NOMO-1 (cell line): Measurements from ENCODE around the gene PTPRA.
A peak's percentile ranks its signal among the peaks of the same experiment; 100 is the strongest.
"Not testable (repeated sequence)": the region's sequence is repeated elsewhere in the genome, so short reads cannot be mapped to it uniquely, and the experiment has no call there.

Experiments
- DNase-seq, 2 experiments: peaks; one replicate each; lab custom pipeline; 2025; ENCODE audit not compliant: unreplicated experiment in 2 of 2; lab: John Stamatoyannopoulos, UW

Gene PTPRA, protein sequence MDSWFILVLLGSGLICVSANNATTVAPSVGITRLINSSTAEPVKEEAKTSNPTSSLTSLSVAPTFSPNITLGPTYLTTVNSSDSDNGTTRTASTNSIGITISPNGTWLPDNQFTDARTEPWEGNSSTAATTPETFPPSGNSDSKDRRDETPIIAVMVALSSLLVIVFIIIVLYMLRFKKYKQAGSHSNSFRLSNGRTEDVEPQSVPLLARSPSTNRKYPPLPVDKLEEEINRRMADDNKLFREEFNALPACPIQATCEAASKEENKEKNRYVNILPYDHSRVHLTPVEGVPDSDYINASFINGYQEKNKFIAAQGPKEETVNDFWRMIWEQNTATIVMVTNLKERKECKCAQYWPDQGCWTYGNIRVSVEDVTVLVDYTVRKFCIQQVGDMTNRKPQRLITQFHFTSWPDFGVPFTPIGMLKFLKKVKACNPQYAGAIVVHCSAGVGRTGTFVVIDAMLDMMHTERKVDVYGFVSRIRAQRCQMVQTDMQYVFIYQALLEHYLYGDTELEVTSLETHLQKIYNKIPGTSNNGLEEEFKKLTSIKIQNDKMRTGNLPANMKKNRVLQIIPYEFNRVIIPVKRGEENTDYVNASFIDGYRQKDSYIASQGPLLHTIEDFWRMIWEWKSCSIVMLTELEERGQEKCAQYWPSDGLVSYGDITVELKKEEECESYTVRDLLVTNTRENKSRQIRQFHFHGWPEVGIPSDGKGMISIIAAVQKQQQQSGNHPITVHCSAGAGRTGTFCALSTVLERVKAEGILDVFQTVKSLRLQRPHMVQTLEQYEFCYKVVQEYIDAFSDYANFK

DNA sequence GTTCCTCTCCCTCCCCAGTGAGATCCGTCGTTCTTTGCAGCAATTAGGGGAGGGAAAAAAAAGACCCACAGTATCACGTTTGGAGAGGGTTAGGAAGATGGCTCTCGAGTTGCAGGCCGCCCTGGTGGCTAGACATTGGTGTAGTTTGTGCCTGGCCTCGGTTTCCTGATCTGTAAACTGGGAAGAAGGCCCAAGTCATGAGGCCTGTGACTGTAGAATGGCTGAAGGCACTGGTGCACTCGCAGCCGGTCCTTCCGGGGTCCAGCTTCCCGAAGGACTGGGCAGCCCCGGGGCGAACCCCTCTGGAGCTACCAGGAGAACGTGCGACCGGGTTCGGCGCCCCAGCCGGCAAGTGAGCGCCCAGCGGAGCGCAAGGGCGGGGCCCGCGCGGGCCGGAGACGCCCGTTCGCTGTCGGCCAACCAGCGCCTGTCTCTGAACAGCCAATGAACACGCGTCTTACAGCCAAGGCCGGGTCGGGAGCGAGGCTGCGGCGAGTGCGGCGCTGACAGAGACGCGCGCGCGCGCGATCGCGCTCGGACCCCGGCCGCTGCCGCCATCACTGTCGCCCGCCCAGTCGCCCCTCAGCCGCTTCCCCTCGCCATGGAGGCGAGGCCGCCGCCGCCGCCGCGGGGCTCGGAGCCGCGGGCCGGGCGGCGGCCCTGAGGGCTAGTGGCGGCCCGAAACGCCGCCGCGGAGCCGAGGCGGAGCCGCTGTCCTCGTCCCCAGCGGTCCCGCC lies at the start of gene PTPRA:
Gene PTPRA, plus strand, starts transcription at position 472 of the 737 bp plus-strand sequence. CDS start 90,797 bp downstream, outside the sequence.
- DNase-seq, result peak; percentile 82 to 90

DNA sequence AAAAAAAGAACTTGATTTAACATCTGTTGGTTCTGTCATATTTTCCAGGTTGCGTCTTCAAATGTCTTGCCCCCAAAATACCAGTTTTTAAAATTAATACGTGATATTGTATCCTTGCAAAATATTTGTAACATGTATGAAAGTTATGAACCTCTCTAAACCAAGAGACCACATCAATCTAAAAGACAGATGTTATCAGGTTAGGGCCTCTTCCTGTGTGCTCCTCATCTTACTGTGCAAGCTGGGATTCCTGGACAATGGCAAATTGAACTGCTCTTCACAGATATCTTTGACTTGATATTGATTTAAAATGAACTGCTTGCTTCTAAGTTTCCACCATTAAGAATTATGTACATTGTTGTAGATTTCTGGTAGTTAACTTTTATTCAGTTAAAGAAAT lies 47.5 kb upstream of the PTPRA start:
- no peak for DNase-seq

DNA sequence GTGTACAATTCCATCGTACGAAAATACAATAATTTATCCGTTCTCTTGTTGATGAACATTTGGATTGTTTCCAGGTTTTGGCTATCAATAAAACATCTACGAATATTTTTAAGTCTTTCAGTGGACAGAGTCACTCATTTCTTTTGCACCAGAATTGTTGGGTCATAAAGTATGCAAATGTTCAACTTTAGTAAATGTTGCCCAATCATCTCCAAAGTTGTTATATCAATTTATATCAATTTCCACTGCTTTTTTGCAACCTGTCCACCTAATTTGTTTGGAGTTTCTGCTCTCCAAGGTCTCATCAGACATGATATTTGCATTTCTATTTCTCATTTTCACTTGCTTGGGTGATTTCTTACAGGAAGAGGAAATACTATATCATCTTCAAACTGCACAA lies 46.6 kb upstream of the PTPRA start:
- DNase-seq, result no peak

DNA sequence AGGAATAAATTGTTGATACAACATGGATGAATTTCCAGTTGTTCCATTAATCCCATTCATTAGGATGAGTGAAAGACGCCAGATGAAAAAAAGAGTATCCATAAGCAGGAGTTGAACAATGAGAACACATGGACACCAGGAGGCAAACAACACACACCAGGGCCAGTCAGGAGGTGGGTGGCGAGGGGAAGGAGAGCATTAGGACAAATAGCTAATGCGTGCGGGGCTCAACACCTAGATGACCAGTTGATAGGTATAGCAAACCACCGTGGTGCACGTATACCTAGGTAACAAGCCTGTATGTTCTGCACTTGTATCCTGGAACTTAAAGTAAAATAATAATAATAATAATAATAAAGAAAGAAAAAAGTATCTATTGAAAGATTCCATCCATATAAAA lies 43.9 kb upstream of the PTPRA start:
- no peak for DNase-seq

DNA sequence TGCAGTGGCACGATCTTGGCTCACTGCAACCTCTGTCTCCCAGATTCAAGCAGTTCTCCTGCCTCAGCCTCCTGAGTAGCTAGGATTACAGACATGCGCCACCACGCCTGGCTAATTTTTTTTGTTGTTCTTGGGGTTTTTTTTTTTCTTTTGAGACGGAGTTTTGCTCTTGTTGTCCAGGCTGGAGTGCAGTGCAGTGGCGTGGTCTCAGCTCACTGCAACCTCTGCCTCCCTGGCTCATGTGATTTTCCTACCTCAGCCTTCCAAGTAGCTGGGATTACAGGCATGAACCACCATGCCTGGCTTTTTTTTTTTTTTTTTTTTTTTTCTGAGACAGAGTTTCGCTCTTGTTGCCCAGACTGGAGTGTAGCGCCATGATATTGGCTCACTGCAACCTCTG lies 42.1 kb upstream of the PTPRA start:
- DNase-seq, result not testable (repeated sequence)

DNA sequence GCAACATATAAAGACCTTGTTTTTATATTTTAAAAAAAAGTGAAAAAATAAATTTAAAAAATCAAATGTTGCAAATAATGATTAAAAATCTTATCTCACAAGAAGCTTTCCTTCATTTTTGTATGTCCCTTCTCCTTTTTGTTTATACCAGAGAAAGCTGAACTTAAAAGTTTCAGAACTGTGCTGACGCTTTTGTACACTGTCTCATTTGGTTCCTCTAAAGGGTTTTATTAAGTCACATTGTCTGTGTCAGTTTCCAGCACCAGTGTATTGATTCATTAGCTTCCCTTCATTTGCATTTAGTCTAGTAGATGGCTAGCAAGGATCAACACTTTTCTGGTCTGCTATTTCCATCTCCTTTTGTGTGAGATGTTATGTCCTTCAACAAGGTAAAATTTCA lies 39.5 kb upstream of the PTPRA start:
- DNase-seq, result no peak

DNA sequence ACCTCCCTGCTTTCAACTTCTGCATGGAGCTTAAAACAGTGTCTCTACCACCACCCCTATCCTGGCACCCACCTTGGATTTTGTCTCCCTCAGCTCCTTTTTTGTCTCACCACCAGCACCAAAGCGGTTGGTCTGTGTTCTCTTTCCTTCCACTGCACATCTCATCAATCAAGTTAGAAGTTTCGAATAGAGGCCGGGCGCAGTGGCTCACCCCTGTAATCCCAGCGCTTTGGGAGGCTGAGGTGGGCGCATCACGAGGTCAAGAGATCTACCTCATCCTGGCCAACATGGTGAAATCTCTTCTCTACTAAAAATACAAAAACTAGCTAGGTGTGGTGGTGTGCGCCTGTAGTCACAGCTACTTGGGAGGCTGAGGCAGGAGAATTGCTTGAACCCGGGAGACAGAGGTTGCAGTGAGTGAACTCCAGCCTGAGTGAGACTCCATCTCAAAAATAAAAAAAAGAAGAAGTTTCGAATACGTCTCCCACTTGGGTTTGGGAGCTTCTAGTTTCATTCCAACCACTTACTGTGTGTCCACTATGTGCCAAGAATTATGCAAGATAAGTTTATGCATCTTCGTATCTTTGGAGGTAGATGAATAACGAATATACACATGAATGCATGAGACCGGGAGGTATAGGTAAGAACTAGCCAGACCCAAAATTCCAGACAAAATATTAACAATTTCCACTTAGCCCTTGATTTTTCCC lies 38.7 kb upstream of the PTPRA start:
- DNase-seq, result no peak

DNA sequence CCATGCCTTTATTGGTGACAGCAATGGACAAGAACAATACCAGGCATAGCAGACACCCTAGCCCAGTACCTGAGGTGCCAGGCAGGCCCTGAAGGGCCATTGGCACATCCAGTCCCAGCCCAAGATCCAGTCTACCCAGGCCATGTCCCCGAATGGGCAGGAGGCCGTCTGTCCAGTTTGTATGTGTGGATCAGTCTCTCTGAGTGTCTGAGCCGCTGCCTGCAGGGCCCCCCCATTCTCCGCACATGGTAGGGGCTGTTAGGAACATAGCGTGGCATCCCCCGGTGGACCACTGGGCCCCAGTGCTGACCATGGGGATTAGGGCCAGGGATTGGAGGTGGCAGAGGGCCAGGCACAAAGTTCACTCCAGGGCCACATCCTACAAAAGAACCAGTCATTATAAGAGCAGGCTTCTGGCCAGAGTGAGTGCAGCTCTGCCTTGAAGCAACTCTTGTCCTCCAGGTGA lies 37.9 kb upstream of the PTPRA start:
- DNase-seq, result no peak

DNA sequence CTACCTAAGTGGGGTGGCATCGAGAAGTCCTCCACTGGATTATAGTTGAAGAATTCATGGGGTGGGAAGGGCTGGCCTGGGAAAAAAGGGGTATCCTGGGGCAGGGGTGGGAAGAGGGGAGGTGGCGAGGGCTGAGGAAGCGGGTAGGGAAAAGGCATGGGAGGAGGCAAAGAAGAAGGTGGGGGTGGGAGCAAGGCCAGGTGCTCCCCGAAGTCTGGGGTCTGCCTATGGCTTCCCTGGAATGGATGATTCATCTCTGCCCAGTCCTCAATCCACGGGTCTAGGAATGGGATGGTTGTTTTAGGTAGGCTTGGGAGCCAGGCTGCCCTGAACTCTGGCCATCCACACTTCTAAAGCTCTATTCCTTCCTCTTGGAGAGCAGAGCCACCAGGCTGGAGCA lies 37.2 kb upstream of the PTPRA start:
- DNase-seq, result no peak

DNA sequence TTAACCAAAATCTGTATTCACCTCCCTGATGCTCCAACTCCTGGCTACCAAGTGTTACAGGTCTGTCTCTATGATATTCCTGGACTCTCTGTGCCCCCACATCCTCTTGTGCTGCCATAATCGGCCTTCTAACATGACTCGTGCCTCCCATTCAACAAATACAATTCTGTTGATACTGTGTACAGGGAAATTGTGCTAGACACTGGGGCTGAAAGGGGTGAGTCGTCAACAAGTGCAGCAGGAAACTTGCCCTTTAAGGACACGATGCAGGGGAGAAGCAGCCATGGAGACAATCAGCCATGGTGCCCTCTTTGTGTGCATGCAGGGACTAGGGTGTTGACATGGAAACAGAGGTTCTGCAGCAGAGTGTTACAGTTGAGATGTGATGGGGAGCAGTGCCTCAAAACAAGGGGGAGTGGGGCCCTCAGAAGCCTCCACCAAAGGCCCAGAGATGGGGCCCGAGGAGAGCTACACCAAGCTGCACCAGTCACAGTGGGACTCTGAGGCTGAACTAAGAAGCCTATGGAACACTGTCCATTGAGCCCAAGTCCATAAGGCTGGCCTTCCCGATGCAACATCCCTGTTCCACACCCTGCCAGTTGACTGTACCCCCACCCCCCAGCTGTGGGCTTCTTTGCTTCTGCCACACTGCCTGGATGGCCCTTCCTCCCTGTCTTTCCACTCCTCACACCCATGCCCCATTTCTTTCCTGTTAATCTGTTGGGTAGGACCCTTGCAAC lies 35.9 kb upstream of the PTPRA start:
- no peak for DNase-seq

DNA sequence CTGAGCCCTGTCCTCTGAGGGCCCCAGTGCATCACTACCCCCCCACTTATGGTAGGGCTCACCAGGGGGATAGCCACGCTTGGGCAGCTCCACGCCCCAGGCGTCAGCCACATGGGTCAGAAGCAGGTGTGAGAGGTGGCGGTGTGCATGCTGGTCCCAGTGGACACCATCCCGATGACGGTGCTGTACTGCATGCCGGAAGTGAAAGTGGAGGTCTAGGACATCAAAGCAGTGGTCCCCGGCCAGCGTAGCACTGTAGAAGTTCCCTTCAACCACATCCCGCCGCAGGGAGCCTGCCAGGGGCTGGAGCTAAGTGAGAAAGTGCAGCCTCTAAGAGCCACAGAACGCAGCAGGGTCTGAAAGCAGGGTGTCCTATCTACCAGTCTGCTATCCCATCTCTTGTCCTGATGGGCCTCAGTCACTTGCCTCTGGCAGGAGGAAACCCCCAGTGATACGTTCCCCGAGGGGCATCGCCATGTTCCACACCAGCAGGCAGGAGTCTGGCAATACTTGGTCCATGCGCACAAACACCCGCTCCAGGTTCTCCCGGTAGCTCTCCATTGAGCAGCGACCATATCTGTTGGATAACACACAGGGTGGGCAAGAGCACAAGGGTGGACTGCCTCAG lies 35.0 kb upstream of the PTPRA start:
- DNase-seq, result no peak

DNA sequence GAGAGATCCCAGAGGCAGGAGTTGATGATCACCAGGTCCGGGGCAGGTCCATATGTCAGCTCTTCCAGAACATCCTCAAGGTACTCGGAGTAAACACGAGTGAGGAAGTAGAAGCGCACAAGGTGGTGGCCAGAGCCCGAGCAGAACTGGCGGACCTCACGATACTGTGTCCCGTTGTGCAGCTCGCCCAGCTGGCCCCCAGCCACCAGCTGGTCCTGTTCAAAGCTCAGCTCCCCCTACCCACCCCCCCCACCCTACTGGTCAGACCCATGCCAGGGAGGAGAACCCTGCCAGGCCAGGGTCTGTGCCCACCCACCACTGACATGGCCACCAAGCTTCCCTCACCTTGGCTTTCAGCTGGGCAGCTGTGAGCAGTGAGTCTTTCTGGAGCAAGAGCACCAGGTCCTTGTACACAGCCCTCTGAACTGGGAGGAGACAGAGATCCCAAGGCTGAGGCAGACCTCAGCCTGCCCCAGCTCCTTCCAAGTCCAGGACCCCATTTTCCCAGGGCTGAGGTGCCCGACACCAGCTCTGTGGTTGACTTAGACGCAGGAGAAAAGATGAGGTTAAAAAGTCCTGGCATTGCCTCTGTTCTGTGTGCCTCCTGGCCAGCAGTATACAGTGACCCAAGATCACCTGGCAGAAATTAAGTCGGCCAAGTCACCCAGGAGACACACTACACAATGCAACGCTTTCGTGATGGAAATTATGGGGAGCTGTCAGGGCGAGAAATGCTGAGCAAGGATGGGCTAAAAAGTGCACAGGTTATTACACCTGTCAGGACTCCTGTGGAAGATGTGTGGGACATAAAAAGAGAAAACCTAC lies 34.2 kb upstream of the PTPRA start:
- no peak for DNase-seq

DNA sequence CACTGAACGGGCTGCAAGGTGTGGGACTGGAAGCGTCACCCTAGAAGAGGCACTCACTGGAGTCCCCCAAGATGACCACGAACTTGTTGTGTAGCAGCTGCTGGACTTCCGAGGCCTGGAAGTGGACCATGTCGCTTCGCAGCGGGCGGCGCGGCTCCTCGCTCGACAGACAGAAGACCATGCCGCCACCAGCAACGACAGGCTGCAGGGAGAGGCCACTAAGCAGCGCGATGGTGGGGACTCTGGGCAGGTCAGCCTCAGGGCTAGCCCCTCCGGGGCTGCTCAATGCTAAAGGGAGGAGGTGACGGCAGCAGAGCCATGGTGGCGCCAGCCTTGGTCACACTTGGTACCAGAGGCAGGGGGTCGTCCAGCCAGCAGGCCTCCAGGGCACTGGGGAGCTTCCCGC lies 33.5 kb upstream of the PTPRA start:
- DNase-seq, result no peak

DNA sequence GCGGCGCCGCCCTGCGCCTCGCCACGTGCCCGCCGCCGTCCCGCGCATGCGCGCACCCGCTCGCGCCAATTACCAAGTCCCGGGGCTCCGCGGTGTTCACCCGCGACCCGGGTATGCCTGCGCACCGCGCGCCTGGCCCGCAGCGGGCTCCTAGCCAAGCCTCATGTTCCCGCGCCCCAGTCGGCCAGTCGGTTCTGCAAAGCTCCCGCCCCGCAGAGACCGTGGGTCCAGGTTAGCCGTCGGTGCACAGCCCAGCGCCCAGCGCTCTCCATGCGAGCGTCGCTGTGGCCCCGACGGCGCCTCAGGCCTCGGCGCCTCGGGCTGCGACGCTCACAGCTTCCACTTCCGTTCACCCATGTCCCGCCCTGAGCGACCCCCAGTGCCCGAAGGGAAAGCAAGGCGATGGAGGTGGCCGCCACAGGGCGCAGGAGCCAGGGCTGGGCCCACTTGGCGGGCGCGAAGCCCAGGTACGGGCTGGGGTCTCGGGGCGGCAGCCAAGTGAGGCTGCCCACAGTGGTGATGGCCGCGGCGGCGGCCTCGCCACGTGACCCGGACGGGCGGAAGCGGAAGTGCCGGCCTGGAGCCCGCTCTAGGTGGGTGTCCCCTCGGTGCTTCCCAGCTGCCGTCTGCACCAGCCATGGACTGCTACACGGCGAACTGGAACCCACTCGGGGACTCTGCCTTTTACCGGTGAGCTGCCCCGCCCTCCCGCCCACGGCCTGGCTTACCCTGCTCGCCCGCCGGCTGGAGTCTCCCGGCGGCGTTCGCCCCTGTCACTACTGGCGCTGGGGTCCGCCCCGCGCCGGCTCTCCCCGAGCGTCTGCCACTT lies 32.9 kb upstream of the PTPRA start, which contains the start of the genes PCED1A and VPS16:
Gene PCED1A, minus strand, starts transcription at position 518 of the 829 bp plus-strand sequence. CDS start 743 bp downstream, outside the sequence.
Gene VPS16, plus strand, starts transcription at position 608 of the 829 bp plus-strand sequence. Its CDS starts 30 bp downstream, at position 638.
- peak; percentile 75 to 76 for DNase-seq

DNA sequence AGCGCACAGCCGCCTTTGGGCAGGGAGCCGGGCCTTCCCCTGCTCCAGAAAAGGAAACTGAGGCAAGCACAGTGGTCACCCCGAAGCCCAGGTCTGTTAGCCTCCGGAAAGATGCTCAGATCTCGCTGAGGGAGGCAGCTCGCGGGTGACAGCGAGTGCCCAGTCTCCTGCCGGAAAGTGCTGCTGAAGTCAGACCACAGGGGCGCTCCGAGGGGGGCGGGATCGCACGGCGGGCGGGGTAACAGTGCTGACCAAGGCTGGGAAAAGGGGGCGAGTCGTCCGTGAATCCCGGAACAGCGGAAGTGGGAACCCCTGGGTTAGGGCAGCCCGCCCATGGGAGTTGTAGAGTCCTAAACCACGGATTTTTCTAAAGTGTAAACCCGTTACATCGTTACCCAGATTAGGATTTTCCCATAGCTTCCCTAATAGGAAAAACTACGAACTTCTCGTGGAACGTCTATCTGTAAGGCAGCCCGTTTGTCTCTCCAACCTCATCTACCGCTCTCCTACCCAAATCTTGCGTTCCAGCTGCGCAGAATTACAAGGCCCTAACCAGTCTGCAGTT lies 32.2 kb upstream of the PTPRA start:
- peak; percentile 10 to 13 for DNase-seq

DNA sequence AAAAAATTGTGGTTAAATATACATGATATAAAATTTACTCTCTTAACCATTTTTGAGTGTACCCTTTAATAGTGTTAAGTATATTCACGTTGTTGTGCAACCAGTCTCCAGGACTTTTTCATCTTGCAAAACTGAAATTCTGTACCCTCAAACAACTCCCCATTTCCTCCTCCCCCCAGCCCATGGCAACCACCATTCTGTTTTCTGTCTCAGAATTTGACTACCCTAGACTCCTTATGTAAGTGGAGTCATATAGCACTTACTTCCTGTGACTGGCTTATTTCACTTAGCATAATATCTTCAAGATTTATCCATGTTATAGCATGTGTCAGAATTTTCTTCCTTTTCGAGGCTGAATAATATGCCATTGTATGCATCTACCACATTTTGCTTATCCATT lies 27.7 kb upstream of the PTPRA start:
- DNase-seq, result no peak

DNA sequence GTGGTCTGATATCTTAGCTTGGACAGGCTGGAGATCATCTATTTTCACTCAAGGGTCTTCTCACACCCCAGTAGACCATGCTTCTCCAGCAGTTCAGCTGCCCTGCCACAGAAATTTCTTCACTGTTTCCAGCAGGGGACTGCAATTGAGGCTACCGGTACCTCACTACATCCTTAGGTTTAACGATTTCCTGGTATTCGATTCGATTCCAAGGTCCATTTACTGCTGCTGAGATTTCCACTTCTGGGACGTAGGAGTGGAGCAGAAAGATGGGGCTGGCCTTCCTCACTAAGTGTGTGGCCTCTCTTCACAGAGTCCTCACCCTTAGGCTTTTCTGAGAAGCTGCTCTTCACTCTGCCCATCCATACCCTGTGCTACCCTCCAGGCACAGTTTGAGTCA lies 26.6 kb upstream of the PTPRA start:
- no peak for DNase-seq
